Panc1 (cell line): ENCODE measurements around the gene PLA2G10.
"Not testable (repeated sequence)": the region's sequence is repeated elsewhere in the genome, so short reads cannot be mapped to it uniquely, and the experiment has no call there.

Experiments used
- POLR2AphosphoS5 ChIP-seq: IDR thresholded peaks from 2 replicates; pipeline ENCODE4 v1.6.1; 2012; ENCODE audit warnings: mild to moderate bottlenecking, low read depth, low read length, moderate library complexity
- SIN3A ChIP-seq: IDR thresholded peaks from 2 replicates; pipeline ENCODE4 v1.6.1; 2012; ENCODE audit warnings: low read depth, mild to moderate bottlenecking, low read length, moderate library complexity, borderline replicate concordance; ENCODE audit not compliant: insufficient read depth
- TCF7L2 ChIP-seq: IDR thresholded peaks from 2 replicates; pipeline ENCODE4 v1.6.1; 2011; ENCODE audit warnings: mild to moderate bottlenecking, low read depth, low read length, inconsistent platforms
- TF ChIP-seq, protein P1 (sequence below): fragments of 450-650 bp; IDR thresholded peaks from 2 replicates; pipeline ENCODE4 v1.5.1; 2017; ENCODE audit warnings: mild to moderate bottlenecking
- TF ChIP-seq, protein P2 (sequence below), 2 experiments: IDR thresholded peaks; 2 replicates each; pipeline ENCODE4 v1.6.1; 2011 to 2012; ENCODE audit warnings: low read depth in 2 of 2, control low read depth in 1 of 2, low read length in 1 of 2, mild to moderate bottlenecking in 1 of 2, moderate library complexity in 1 of 2; ENCODE audit not compliant: insufficient read depth in 1 of 2

DNA sequence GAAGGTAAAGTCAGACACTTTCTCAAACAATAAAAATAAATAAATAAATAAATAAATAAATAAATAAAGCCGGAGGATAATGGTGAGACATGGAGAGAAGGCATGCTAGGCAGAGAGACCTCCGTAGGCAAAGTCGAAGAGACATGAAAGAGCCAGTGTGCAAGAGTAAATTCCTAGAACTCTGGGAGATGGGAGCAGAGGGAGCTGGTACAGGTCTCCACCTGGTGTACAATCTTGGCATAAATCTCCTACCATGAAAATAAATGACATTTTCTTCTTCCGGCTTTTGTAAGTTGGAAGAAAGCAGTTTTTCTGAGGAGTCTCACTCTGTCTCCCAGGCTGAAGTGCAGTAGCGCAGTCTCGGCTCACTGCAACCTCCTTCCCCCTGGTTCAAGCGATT lies 7.8 kb upstream of the PLA2G10 start:
- TF ChIP-seq, protein P1, sequence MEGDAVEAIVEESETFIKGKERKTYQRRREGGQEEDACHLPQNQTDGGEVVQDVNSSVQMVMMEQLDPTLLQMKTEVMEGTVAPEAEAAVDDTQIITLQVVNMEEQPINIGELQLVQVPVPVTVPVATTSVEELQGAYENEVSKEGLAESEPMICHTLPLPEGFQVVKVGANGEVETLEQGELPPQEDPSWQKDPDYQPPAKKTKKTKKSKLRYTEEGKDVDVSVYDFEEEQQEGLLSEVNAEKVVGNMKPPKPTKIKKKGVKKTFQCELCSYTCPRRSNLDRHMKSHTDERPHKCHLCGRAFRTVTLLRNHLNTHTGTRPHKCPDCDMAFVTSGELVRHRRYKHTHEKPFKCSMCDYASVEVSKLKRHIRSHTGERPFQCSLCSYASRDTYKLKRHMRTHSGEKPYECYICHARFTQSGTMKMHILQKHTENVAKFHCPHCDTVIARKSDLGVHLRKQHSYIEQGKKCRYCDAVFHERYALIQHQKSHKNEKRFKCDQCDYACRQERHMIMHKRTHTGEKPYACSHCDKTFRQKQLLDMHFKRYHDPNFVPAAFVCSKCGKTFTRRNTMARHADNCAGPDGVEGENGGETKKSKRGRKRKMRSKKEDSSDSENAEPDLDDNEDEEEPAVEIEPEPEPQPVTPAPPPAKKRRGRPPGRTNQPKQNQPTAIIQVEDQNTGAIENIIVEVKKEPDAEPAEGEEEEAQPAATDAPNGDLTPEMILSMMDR: not testable (repeated sequence)
- not testable (repeated sequence) for TF ChIP-seq SIN3A, TCF7L2, POLR2AphosphoS5
- TF ChIP-seq, protein P2, sequence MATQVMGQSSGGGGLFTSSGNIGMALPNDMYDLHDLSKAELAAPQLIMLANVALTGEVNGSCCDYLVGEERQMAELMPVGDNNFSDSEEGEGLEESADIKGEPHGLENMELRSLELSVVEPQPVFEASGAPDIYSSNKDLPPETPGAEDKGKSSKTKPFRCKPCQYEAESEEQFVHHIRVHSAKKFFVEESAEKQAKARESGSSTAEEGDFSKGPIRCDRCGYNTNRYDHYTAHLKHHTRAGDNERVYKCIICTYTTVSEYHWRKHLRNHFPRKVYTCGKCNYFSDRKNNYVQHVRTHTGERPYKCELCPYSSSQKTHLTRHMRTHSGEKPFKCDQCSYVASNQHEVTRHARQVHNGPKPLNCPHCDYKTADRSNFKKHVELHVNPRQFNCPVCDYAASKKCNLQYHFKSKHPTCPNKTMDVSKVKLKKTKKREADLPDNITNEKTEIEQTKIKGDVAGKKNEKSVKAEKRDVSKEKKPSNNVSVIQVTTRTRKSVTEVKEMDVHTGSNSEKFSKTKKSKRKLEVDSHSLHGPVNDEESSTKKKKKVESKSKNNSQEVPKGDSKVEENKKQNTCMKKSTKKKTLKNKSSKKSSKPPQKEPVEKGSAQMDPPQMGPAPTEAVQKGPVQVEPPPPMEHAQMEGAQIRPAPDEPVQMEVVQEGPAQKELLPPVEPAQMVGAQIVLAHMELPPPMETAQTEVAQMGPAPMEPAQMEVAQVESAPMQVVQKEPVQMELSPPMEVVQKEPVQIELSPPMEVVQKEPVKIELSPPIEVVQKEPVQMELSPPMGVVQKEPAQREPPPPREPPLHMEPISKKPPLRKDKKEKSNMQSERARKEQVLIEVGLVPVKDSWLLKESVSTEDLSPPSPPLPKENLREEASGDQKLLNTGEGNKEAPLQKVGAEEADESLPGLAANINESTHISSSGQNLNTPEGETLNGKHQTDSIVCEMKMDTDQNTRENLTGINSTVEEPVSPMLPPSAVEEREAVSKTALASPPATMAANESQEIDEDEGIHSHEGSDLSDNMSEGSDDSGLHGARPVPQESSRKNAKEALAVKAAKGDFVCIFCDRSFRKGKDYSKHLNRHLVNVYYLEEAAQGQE (IDR thresholded peaks at IDR 0.05; ENCODE audit: insufficient read depth in 1 of 2, low read depth in 2 of 2, low read length in 1 of 2): not testable (repeated sequence)
